ENCODE measurements around the gene SPIN2A.
A peak's percentile ranks its signal among the peaks of the same experiment; 100 is the strongest.
"Not testable (repeated sequence)": the region's sequence is repeated elsewhere in the genome, so short reads cannot be mapped to it uniquely, and the experiment has no call there.

The SPIN2A gene

GRCh38 chrX:57137073-57137472 is at the start of gene SPIN2A:
TSS of gene SPIN2A (minus strand) at chrX:57137397. CDS start at chrX:57136597, 800 bp downstream.
- not testable (repeated sequence) for H3K4me3 Mint-ChIP-seq; H3K4me1 Mint-ChIP-seq (ENCODE audit: low read depth); H3K9me3 Mint-ChIP-seq; H3K27ac Mint-ChIP-seq; DNase-seq; H3K36me3 Mint-ChIP-seq (ENCODE audit: low read depth)
- H3K27me3 Mint-ChIP-seq = peaks cover 30% of the 10 kb centered on the region

- Mint-ChIP-seq H3K4me1 (ENCODE audit: low read depth) (no peaks in the 10 kb centered on the region), H3K4me3 (no peak overlapping the region), H3K9me3 (peaks cover 2% of the 10 kb centered on the region), H3K27me3 (peaks cover 49% of the 10 kb centered on the region), H3K27ac (no peak overlapping the region), H3K36me3 (ENCODE audit: low read depth) (no peaks in the 10 kb centered on the region)
- no peak for DNase-seq
Observed at GRCh38 chrX:57178605-57179004, 41.4 kb upstream of the SPIN2A start.

DNA sequence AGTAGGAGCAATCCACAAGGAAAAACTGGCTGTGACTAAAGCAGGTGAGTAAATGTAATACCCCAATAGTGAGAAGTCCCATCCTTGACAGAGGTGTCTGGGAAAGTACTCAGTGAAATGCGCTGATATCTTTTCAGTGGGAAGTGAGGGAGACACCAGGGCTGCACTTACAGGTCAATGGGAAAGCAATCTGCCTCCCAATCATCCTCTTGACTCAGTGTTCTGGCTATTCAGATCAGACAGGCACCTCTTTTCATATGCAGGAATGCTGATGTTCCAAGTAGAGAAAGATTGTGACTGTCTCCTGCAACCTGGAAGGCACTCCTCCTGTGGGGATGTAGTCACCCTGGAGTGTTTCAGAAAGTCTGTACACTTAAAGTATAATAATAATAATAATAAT is 39.9 kb upstream of the SPIN2A start:
- Mint-ChIP-seq H3K27me3 (peaks cover 60% of the 10 kb centered on the region), H3K4me1 (ENCODE audit: low read depth) (no peaks in the 10 kb centered on the region), H3K9me3 (peaks cover 2% of the 10 kb centered on the region), H3K27ac (no peak overlapping the region), H3K4me3 (no peak overlapping the region), H3K36me3 (ENCODE audit: low read depth) (no peaks in the 10 kb centered on the region)
- DNase-seq = no peak

DNA sequence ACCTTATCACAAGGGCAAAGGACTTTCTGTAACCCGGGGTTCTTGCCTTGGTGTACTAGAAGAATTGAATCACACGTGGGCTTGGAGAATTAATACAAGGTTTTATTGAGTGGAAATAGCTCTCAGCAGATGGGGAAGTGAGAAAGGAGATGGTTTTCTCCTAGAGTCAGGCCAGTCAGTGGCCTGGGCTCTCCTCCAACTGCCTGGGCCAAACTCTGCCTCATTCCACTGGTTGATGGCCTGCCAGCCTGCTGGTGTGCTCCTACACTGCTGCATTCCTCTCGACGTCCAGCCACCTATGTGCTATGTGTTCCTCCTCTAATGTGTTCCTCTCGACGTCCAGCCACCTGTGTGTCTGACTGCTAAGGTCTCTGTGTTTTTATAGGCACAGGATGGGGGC is 35.3 kb upstream of the SPIN2A start:
- no peak for DNase-seq
- H3K4me3 Mint-ChIP-seq = no peak overlapping the region
- H3K27me3 Mint-ChIP-seq = peaks cover 31% of the 10 kb centered on the region
- H3K27ac Mint-ChIP-seq = no peak overlapping the region
- H3K9me3 Mint-ChIP-seq = no peaks in the 10 kb centered on the region
- H3K4me1 Mint-ChIP-seq (ENCODE audit: low read depth) = no peaks in the 10 kb centered on the region
- H3K36me3 Mint-ChIP-seq (ENCODE audit: low read depth) = no peaks in the 10 kb centered on the region

DNA sequence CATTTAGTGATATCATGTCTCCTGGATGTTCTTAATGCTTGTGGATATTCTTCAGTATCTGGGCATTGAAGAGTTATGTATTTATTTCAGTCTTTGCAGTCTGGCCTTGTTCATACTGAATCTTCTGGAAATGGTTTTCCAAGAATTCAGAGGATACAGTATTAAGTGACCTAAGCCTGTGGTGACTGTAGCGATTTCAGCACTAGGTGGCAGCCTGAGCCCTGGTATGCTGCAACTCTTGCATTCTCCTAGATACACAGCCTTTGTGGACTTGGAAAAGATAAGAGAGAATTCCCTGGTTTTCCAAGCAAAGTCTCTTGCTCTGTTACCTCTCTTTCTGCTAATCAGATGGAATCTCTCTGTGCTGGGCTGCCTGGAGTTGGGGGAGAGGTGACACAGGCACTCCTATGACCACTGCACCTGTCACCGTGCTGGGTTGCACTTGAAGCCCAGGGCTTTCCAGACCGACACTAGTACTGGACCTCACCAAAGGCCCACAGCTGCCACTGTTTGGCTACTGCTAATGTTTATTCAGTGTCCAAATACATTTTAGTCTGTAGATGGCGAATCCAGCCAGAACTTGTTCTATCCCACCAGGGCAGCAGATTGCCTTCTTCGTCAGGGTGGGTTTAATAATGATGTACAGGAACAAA is 19.3 kb upstream of the SPIN2A start:
- Mint-ChIP-seq H3K27ac (no peak overlapping the region), H3K27me3 (peaks cover 37% of the 10 kb centered on the region), H3K36me3 (ENCODE audit: low read depth) (peaks cover 8% of the 10 kb centered on the region), H3K4me1 (ENCODE audit: low read depth) (no peaks in the 10 kb centered on the region), H3K9me3 (peaks cover 10% of the 10 kb centered on the region), H3K4me3 (no peak overlapping the region)
- DNase-seq = no peak

DNA sequence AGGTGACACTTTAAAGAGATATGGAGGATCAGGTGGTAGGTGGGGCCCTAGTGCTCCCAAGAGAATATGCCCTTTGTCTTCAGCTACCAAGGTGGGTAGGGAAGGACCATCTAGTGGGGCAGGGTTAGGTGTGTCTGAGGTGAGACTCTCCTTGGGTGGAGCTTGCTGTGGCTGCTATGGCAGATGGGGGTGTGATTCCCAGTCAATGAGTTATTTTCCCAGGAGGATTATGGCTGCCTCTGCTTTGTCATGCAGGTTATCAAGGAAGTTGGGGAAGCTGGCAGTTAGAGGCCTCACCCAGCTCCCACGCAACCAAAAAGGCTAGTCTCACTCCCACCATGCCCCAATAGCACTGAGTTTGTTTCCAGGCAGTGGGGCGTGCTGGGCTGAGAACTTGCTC is 18.0 kb upstream of the SPIN2A start:
- peaks cover 10% of the 10 kb centered on the region for H3K9me3 Mint-ChIP-seq
- no peak overlapping the region for H3K4me3 Mint-ChIP-seq
- no peak for DNase-seq

DNA sequence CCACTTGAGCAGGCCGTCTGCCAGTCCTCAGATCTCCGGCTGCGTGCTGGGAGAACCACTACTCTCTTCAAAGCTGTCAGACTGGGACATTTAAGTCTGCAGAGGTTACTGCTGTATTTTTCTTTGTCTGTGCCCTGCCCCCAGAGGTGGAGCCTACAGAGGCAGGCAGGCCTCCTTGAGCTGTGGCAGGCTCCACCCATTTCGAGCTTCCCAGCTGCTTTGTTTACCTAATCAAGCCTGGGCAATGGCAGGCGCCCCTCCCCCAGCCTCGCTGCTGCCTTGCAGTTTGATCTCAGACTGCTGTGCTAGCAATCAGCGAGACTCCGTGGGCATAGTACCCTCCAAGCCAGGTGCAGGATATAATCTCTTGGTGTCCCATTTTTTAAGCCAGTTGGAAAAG is 15.0 kb upstream of the SPIN2A start:
- peaks cover 32% of the 10 kb centered on the region for H3K27me3 Mint-ChIP-seq

More for the DNA sequence above, 18.0 kb upstream of the SPIN2A start:
- Mint-ChIP-seq H3K27ac (no peak overlapping the region), H3K27me3 (peaks cover 35% of the 10 kb centered on the region), H3K36me3 (ENCODE audit: low read depth) (peaks cover 11% of the 10 kb centered on the region), H3K4me1 (ENCODE audit: low read depth) (no peaks in the 10 kb centered on the region)

DNA sequence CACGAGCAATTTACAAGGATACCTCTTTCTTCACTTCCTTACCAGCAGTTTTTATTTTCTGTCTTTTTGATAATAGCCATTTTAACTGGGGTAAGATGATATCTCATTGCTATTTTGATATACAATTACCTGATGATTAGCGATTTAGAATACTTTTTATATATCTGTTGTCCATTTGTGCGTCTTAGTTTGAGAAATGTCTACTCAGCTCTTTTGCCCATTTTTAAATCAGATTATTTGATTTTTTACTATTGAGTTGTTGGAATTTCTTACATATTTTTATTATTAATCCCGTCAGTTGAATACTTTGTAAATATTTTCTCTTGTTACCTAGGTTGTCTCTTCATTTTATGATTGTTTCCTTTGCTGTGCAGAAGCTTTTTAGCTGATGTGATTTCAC is 1.5 kb upstream of the SPIN2A start:
- no peaks in the 10 kb centered on the region for H3K36me3 Mint-ChIP-seq (ENCODE audit: low read depth)
- no peaks in the 10 kb centered on the region for H3K9me3 Mint-ChIP-seq
- no peak overlapping the region for H3K27ac Mint-ChIP-seq
- no peak for DNase-seq
- H3K4me1 Mint-ChIP-seq (ENCODE audit: low read depth) = peaks cover 7% of the 10 kb centered on the region
- no peak overlapping the region for H3K4me3 Mint-ChIP-seq
- H3K27me3 Mint-ChIP-seq = peaks cover 30% of the 10 kb centered on the region

More for the DNA sequence above, 15.0 kb upstream of the SPIN2A start:
- not testable (repeated sequence) for H3K4me3 Mint-ChIP-seq; H3K4me1 Mint-ChIP-seq (ENCODE audit: low read depth); H3K9me3 Mint-ChIP-seq; DNase-seq; H3K27ac Mint-ChIP-seq
- H3K36me3 Mint-ChIP-seq (ENCODE audit: low read depth) = peaks cover 19% of the 10 kb centered on the region

GRCh38 chrX:57137501-57137900 is 304 bp upstream of the SPIN2A start:
- Mint-ChIP-seq H3K4me1 (ENCODE audit: low read depth) (peaks cover 7% of the 10 kb centered on the region), H3K36me3 (ENCODE audit: low read depth) (no peaks in the 10 kb centered on the region), H3K4me3 (no peak overlapping the region), H3K27ac (no peak overlapping the region), H3K9me3 (no peaks in the 10 kb centered on the region), H3K27me3 (peaks cover 30% of the 10 kb centered on the region)
- no peak for DNase-seq

- not testable (repeated sequence) for H3K27ac Mint-ChIP-seq; H3K4me1 Mint-ChIP-seq (ENCODE audit: low read depth); H3K4me3 Mint-ChIP-seq; H3K9me3 Mint-ChIP-seq; DNase-seq; H3K36me3 Mint-ChIP-seq (ENCODE audit: low read depth)
- peaks cover 30% of the 10 kb centered on the region for H3K27me3 Mint-ChIP-seq
Observed at GRCh38 chrX:57136589-57136988, 608 bp downstream of the SPIN2A start.

GRCh38 chrX:57135287-57135686 is 1.9 kb downstream of the SPIN2A start:
- no peak overlapping the region for H3K27ac Mint-ChIP-seq
- H3K36me3 Mint-ChIP-seq (ENCODE audit: low read depth) = no peaks in the 10 kb centered on the region
- H3K27me3 Mint-ChIP-seq = peaks cover 32% of the 10 kb centered on the region
- no peaks in the 10 kb centered on the region for H3K9me3 Mint-ChIP-seq
- H3K4me1 Mint-ChIP-seq (ENCODE audit: low read depth) = no peaks in the 10 kb centered on the region
- no peak for DNase-seq
- H3K4me3 Mint-ChIP-seq = no peak overlapping the region

DNA sequence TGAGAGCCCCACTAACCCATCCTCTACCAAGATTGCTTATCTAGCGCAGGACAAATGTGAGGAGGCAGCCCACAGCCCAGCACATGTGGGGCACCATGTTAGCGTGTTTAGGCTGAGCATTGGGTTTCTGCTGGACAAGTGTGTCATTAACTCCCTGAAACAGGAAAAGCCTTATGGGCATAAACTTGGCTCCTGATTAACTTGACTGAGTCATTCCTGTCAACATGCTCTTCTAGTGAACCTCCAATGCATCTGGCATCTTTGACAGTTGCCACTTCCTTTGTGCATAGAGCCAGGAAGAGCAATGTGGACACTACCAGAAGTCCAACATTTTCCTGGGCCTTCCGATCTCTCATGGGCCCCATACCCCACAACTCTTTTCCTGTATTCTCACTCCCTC is 2.5 kb downstream of the SPIN2A start:
- H3K27ac Mint-ChIP-seq = no peak overlapping the region
- H3K9me3 Mint-ChIP-seq = no peaks in the 10 kb centered on the region
- H3K4me3 Mint-ChIP-seq = no peak overlapping the region
- peaks cover 31% of the 10 kb centered on the region for H3K27me3 Mint-ChIP-seq
- no peaks in the 10 kb centered on the region for H3K36me3 Mint-ChIP-seq (ENCODE audit: low read depth)
- H3K4me1 Mint-ChIP-seq (ENCODE audit: low read depth) = no peaks in the 10 kb centered on the region
- DNase-seq = no peak

- Mint-ChIP-seq H3K4me3 (no peak overlapping the region), H3K36me3 (ENCODE audit: low read depth) (no peaks in the 10 kb centered on the region), H3K4me1 (ENCODE audit: low read depth) (no peaks in the 10 kb centered on the region), H3K27me3 (peaks cover 23% of the 10 kb centered on the region), H3K27ac (no peak overlapping the region), H3K9me3 (no peaks in the 10 kb centered on the region)
- no peak for DNase-seq
Observed at GRCh38 chrX:57133706-57134105, 3.5 kb downstream of the SPIN2A start.

- H3K36me3 Mint-ChIP-seq (ENCODE audit: low read depth); H3K27ac Mint-ChIP-seq; DNase-seq; H3K4me3 Mint-ChIP-seq; H3K4me1 Mint-ChIP-seq (ENCODE audit: low read depth); H3K9me3 Mint-ChIP-seq: not testable (repeated sequence)
- H3K27me3 Mint-ChIP-seq = peaks cover 23% of the 10 kb centered on the region
Observed at GRCh38 chrX:57133284-57133683, 3.9 kb downstream of the SPIN2A start.

GRCh38 chrX:57132046-57132445 is 5.2 kb downstream of the SPIN2A start:
- DNase-seq = no peak
- no peak overlapping the region for H3K27ac Mint-ChIP-seq
- H3K36me3 Mint-ChIP-seq (ENCODE audit: low read depth) = no peaks in the 10 kb centered on the region
- no peaks in the 10 kb centered on the region for H3K9me3 Mint-ChIP-seq
- no peak overlapping the region for H3K4me3 Mint-ChIP-seq
- H3K27me3 Mint-ChIP-seq = peaks cover 20% of the 10 kb centered on the region
- H3K4me1 Mint-ChIP-seq (ENCODE audit: low read depth) = no peaks in the 10 kb centered on the region

- no peaks in the 10 kb centered on the region for H3K9me3 Mint-ChIP-seq
- peaks cover 5% of the 10 kb centered on the region for H3K4me1 Mint-ChIP-seq (ENCODE audit: low read depth)
- DNase-seq = no peak
- H3K27ac Mint-ChIP-seq = peak overlapping the region; percentile 90
- H3K36me3 Mint-ChIP-seq (ENCODE audit: low read depth) = peaks cover 21% of the 10 kb centered on the region
- peak overlapping the region; percentile 85 for H3K4me3 Mint-ChIP-seq
- H3K27me3 Mint-ChIP-seq = peaks cover 8% of the 10 kb centered on the region
Observed at GRCh38 chrX:57121816-57122215, 15.4 kb downstream of the SPIN2A start.
